SU-DHL-6 (cell line): ENCODE measurements around the gene GTPBP10.

Experiments
- EZH2phosphoT487 ChIP-seq: fragments of 200-600 bp; sonication (generic), shearing (Covaris generic); conservative IDR thresholded peaks from 2 replicates; pipeline ENCODE4 v1.6.1; 2018; ENCODE audit warnings: mild to moderate bottlenecking, antibody characterized with exemption, low read length, moderate library complexity, mixed read lengths
- TF ChIP-seq, protein P1 (sequence below): fragments of 200-600 bp; sonication (generic); IDR thresholded peaks from one replicate; pipeline ENCODE4 v1.5.1; 2017; ENCODE audit warnings: antibody characterized with exemption, mild to moderate bottlenecking, low read length, moderate library complexity; ENCODE audit not compliant: insufficient read depth, poor library complexity, severe bottlenecking

GRCh38 chr7:90311175-90311574 lies 35.3 kb upstream of the GTPBP10 start:
- TF ChIP-seq, protein P1, sequence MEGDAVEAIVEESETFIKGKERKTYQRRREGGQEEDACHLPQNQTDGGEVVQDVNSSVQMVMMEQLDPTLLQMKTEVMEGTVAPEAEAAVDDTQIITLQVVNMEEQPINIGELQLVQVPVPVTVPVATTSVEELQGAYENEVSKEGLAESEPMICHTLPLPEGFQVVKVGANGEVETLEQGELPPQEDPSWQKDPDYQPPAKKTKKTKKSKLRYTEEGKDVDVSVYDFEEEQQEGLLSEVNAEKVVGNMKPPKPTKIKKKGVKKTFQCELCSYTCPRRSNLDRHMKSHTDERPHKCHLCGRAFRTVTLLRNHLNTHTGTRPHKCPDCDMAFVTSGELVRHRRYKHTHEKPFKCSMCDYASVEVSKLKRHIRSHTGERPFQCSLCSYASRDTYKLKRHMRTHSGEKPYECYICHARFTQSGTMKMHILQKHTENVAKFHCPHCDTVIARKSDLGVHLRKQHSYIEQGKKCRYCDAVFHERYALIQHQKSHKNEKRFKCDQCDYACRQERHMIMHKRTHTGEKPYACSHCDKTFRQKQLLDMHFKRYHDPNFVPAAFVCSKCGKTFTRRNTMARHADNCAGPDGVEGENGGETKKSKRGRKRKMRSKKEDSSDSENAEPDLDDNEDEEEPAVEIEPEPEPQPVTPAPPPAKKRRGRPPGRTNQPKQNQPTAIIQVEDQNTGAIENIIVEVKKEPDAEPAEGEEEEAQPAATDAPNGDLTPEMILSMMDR: no peak
- no peak for TF ChIP-seq EZH2phosphoT487
